Measurements from ENCODE around the gene TAF6L. TPM values are rescaled to one million over a fixed set of nuclear protein-coding genes. Genes with fewer than 3 reads are reported as not detected.
A peak's percentile ranks its signal among the peaks of the same experiment; 100 is the strongest.

Gene TAF6L
- total RNA-seq, 1 donor from 2014 or later: 28.9 TPM

DNA sequence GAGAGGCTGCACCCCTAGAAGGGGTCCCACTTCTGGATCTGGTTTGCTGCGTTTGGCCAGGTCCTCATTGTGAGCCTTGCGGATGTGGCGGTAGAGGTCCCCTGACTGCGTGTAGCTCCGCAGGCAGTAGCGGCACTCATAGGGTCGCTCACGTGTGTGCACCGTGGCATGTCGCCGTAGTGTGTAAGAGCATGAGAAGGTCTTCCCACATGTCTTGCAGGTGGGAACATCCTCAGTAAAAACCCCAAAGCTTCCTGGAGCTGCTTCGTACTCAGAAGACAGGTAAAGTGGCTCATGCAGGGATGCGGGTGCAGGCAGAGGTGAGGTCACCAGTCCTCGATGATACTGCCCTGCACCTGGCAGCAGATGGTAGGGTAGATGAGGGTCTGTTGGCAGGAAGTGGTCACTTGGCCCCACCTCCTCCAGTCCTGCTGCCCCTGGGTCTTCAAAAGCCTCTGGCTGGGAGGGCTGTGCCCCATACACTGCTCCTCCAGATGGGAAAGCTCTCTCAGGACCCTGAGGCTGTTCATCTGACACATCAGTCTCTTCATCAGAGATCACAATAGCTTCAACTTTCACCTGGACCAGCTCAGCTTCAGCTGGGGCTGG, 18.9 kb upstream of the TAF6L start:
- no peaks in the 10 kb centered on the region for H3K36me3 ChIP-seq
- TF ChIP-seq EZH2 (IDR thresholded peaks at IDR 0.05): no peak
- TF ChIP-seq EZH2phosphoT487 (IDR thresholded peaks at IDR 0.05): no peak
- TF ChIP-seq, protein P1, sequence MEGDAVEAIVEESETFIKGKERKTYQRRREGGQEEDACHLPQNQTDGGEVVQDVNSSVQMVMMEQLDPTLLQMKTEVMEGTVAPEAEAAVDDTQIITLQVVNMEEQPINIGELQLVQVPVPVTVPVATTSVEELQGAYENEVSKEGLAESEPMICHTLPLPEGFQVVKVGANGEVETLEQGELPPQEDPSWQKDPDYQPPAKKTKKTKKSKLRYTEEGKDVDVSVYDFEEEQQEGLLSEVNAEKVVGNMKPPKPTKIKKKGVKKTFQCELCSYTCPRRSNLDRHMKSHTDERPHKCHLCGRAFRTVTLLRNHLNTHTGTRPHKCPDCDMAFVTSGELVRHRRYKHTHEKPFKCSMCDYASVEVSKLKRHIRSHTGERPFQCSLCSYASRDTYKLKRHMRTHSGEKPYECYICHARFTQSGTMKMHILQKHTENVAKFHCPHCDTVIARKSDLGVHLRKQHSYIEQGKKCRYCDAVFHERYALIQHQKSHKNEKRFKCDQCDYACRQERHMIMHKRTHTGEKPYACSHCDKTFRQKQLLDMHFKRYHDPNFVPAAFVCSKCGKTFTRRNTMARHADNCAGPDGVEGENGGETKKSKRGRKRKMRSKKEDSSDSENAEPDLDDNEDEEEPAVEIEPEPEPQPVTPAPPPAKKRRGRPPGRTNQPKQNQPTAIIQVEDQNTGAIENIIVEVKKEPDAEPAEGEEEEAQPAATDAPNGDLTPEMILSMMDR (IDR thresholded peaks at IDR 0.05): no peak
- no peak overlapping the region for H2AFZ ChIP-seq (replicated peaks)
- no peak for DNase-seq (ENCODE audit: low spot score)
- H3K79me2 ChIP-seq (ENCODE audit: low read depth): peaks cover 33% of the 10 kb centered on the region
- H3K4me2 ChIP-seq: no peak overlapping the region
- H3K4me3 ChIP-seq: no peak overlapping the region
- Mint-ChIP-seq H3K4me3 (peak overlapping the region; percentile 98), H3K9me3 (no peaks in the 10 kb centered on the region), H3K4me1 (peaks cover 8% of the 10 kb centered on the region), H3K36me3 (peaks cover 4% of the 10 kb centered on the region), H3K27ac (no peak overlapping the region), H3K27me3 (ENCODE audit: insufficient read depth, low read depth) (peaks cover 3% of the 10 kb centered on the region)
- H3K9me3 ChIP-seq (ENCODE audit: low read depth): no peaks in the 10 kb centered on the region
- no peaks in the 10 kb centered on the region for H3K4me1 ChIP-seq
- H3K9ac ChIP-seq: no peak overlapping the region
- peaks cover 24% of the 10 kb centered on the region for H3F3A ChIP-seq (ENCODE audit: low read depth)
- no peaks in the 10 kb centered on the region for H4K20me1 ChIP-seq (ENCODE audit: low read depth)
- H3K27me3 ChIP-seq: no peaks in the 10 kb centered on the region
- H3K27ac ChIP-seq: no peak overlapping the region

DNA sequence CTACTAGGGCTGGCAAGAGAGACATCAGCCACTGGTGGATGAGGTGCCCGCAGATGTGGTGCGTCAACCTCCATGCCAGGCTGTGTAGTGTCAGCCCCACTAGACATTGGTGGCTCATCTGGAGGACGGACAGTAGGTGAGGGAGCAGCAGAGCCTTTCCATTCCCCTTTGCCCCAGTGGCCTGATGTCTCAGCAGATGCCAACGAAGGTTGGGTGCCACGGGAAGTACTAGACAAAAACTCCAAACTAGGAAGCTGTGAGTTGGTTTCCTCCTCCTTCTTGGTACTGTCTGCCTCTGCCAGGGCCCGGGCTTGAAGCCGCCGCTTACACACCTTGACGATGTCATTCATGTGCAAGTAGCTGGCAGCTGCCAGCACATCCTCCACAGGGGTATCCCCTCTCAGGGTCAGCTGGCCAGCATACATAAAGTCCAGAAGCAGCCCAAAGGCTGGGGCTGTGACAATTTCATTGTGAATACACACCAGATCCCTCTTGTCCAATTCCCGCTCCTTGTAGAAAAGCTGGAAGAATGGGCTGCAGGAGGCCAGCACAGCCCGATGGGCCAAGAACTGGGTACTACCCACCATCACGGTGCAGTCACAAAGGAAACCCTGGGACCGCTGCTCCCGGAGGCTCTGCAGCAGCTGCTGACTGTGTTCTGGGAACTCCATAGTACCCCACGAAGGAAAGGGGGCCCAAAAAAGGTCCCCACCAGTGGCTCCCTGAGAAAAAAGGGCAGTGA, 18.0 kb upstream of the TAF6L start:
- Histone ChIP-seq H2AFZ (replicated peaks) (peak overlapping the region; percentile 47), H3K9ac (no peak overlapping the region), H3K79me2 (ENCODE audit: low read depth) (peaks cover 33% of the 10 kb centered on the region), H3K27ac (no peak overlapping the region), H3K9me3 (ENCODE audit: low read depth) (no peaks in the 10 kb centered on the region), H3F3A (ENCODE audit: low read depth) (peaks cover 23% of the 10 kb centered on the region), H3K27me3 (no peaks in the 10 kb centered on the region), H3K4me2 (peak overlapping the region; percentile 77), H3K4me1 (no peaks in the 10 kb centered on the region), H4K20me1 (ENCODE audit: low read depth) (no peaks in the 10 kb centered on the region), H3K36me3 (no peaks in the 10 kb centered on the region), H3K4me3 (peak overlapping the region; percentile 74)
- TF ChIP-seq, protein P1 (IDR thresholded peaks at IDR 0.05): no peak
- TF ChIP-seq EZH2phosphoT487 (IDR thresholded peaks at IDR 0.05) (no peak), EZH2 (IDR thresholded peaks at IDR 0.05) (no peak)
- no peak for DNase-seq (ENCODE audit: low spot score)
- peaks cover 7% of the 10 kb centered on the region for H3K27me3 Mint-ChIP-seq (ENCODE audit: insufficient read depth, low read depth)
- H3K36me3 Mint-ChIP-seq: peaks cover 4% of the 10 kb centered on the region
- H3K4me3 Mint-ChIP-seq: peak overlapping the region; percentile 98
- H3K27ac Mint-ChIP-seq: no peak overlapping the region
- peaks cover 5% of the 10 kb centered on the region for H3K4me1 Mint-ChIP-seq
- no peaks in the 10 kb centered on the region for H3K9me3 Mint-ChIP-seq

DNA sequence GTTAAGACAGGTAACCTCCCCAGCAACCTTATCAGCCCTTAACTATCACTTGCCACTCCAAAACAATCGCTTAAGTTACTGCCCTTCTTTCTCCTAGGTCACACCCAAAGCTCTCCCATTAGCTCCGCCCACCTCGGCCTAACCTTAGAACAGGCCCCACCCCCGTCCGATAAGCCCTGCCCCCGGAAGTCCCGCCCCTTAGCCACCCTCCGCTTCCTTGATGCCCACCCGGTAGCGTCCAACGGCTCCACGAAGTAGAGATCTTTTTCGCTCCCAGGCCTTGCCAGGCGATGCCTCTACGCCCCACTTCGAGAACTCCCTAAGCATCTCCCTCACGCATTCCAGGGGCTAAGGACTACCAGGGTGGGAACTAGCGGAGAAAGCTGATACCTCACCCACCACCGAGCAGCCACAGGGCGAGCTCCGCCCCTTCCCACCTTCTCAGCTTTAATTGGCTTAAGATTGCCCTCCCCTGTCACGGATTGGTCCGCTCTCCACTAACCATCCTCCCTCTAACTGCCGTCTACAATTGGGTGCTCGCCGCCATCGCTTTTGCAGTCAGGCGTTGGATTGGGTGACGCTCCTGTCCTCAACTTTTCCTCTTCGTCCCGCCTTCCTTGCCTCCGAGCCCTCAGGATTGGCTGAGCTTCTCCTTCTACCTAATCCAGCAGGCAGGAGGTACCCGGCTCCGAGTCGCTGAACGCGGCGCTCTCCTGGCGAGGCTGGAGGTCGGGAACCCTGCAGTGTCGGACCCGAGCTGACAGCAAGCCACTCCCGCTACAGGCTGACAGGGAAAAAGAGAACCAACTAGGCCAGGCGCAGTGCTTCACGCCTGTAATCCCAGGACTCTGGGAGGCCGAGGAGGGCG, 17.2 kb upstream of the TAF6L start, which contains the start of gene ZBTB3:
Gene ZBTB3, minus strand, starts transcription at position 425 of the 868 bp plus-strand sequence. CDS start 496 bp downstream, outside the sequence.
- H3K4me1 ChIP-seq: no peaks in the 10 kb centered on the region
- peak; percentile 99 for DNase-seq (ENCODE audit: low spot score)
- no peaks in the 10 kb centered on the region for H3K9me3 ChIP-seq (ENCODE audit: low read depth)
- peak within 1 kb of the TSS; percentile 77 for H3K4me2 ChIP-seq
- H3K27ac Mint-ChIP-seq: peak within 1 kb of the TSS; percentile 97
- H3K9ac ChIP-seq: peak within 1 kb of the TSS; percentile 66
- H3K4me3 Mint-ChIP-seq: peak within 1 kb of the TSS; percentile 98
- peaks cover 33% of the 10 kb centered on the region for H3K79me2 ChIP-seq (ENCODE audit: low read depth)
- TF ChIP-seq EZH2phosphoT487 (IDR thresholded peaks at IDR 0.05) (no peak), EZH2 (IDR thresholded peaks at IDR 0.05) (no peak)
- TF ChIP-seq, protein P1 (IDR thresholded peaks at IDR 0.05): no peak
- H3K4me3 ChIP-seq: peak within 1 kb of the TSS; percentile 74
- no peaks in the 10 kb centered on the region for H4K20me1 ChIP-seq (ENCODE audit: low read depth)
- H3K4me1 Mint-ChIP-seq: peaks cover 5% of the 10 kb centered on the region
- H3F3A ChIP-seq (ENCODE audit: low read depth): peaks cover 28% of the 10 kb centered on the region
- H3K27me3 ChIP-seq: no peaks in the 10 kb centered on the region
- H2AFZ ChIP-seq (replicated peaks): peak within 1 kb of the TSS; percentile 98
- H3K27ac ChIP-seq: peak within 1 kb of the TSS; percentile 73
- H3K36me3 Mint-ChIP-seq: peaks cover 4% of the 10 kb centered on the region
- no peaks in the 10 kb centered on the region for H3K9me3 Mint-ChIP-seq
- H3K36me3 ChIP-seq: no peaks in the 10 kb centered on the region
- peaks cover 7% of the 10 kb centered on the region for H3K27me3 Mint-ChIP-seq (ENCODE audit: insufficient read depth, low read depth)
